K562 (cell line): Measurements from ENCODE around the gene ACBD4.

Experiments used
- ARNT ChIP-seq, 2 experiments: fragments of 450-650 bp; IDR thresholded peaks; 2 replicates each; pipeline ENCODE4 v1.6.1; 2016; ENCODE audit warnings: mild to moderate bottlenecking in 1 of 2
- EZH2 ChIP-seq: IDR thresholded peaks from 2 replicates; pipeline ENCODE4 v1.6.1; 2012; ENCODE audit warnings: low read depth, mild to moderate bottlenecking, inconsistent platforms, low read length, borderline replicate concordance
- FOSL1 ChIP-seq: fragments of 200-800 bp; sonication (Bioruptor generic); conservative IDR thresholded peaks from 2 replicates; pipeline ENCODE4 v1.6.1; 2016; ENCODE audit warnings: missing genetic modification characterization, missing compliant biosample characterization
- HNRNPH1 ChIP-seq: fragments of 200-400 bp; formaldehyde crosslinking; optimal IDR thresholded peaks from 2 replicates; pipeline ENCODE3; 2017; ENCODE audit warnings: low read depth, mild to moderate bottlenecking, low read length, moderate library complexity
- HNRNPUL1 ChIP-seq: fragments of 200-400 bp; formaldehyde crosslinking; IDR thresholded peaks from 2 replicates; pipeline ENCODE4 v1.6.1; 2017; ENCODE audit warnings: low read length
- NRF1 ChIP-seq, 2 experiments: fragments of 450-650 bp; IDR thresholded peaks in 1 of 2; conservative IDR thresholded peaks in 1 of 2; 2 replicates each; pipeline ENCODE4 v1.6.1; 2014; ENCODE audit warnings: mild to moderate bottlenecking in 2 of 2
- PTBP1 ChIP-seq: fragments of 200-400 bp; formaldehyde crosslinking; IDR thresholded peaks from 2 replicates; pipeline ENCODE4 v1.6.1; 2017; ENCODE audit warnings: low read depth, low read length
- SREBF1 ChIP-seq: fragments of 150-350 bp; IDR thresholded peaks from 2 replicates; pipeline ENCODE4 v1.6.1; 2014; ENCODE audit warnings: antibody characterized with exemption, low read depth, low read length, borderline replicate concordance
- TAF7 ChIP-seq: fragments of 450-650 bp; IDR thresholded peaks from 2 replicates; pipeline ENCODE4 v1.6.1; 2016; ENCODE audit warnings: missing genetic modification characterization, missing compliant biosample characterization
- ZBTB7A ChIP-seq: IDR thresholded peaks from 2 replicates; pipeline ENCODE4 v1.6.1; 2011; ENCODE audit warnings: low read depth, mild to moderate bottlenecking, low read length, moderate library complexity, borderline replicate concordance; ENCODE audit not compliant: control insufficient read depth
- ZNF253 ChIP-seq: fragments of 250-450 bp; sonication (Bioruptor Pico); conservative IDR thresholded peaks from 2 replicates; pipeline ENCODE4 v1.6.1; 2021; ENCODE audit warnings: mild to moderate bottlenecking
- TF ChIP-seq, protein P1 (sequence below), 3 experiments: IDR thresholded peaks in 2 of 3; conservative IDR thresholded peaks in 1 of 3; 2 replicates each; pipeline ENCODE4 v1.5.1; 2011 to 2012; ENCODE audit warnings: low read length in 3 of 3, mild to moderate bottlenecking in 3 of 3, control low read depth in 2 of 3, improper control_type of control experiment in 1 of 3, inconsistent platforms in 1 of 3, low read depth in 1 of 3, mixed read lengths in 1 of 3, moderate library complexity in 1 of 3; ENCODE audit not compliant: insufficient read depth in 2 of 3
- TF ChIP-seq, protein P2 (sequence below): fragments of 450-650 bp; IDR thresholded peaks from 2 replicates; pipeline ENCODE4 v1.6.1; 2016; ENCODE audit warnings: antibody characterized with exemption
- TF ChIP-seq, protein P3 (sequence below): fragments of 250-450 bp; sonication (Bioruptor Pico); IDR thresholded peaks from 2 replicates; pipeline ENCODE4 v1.5.0; 2020; ENCODE audit warnings: mild to moderate bottlenecking, borderline replicate concordance

DNA sequence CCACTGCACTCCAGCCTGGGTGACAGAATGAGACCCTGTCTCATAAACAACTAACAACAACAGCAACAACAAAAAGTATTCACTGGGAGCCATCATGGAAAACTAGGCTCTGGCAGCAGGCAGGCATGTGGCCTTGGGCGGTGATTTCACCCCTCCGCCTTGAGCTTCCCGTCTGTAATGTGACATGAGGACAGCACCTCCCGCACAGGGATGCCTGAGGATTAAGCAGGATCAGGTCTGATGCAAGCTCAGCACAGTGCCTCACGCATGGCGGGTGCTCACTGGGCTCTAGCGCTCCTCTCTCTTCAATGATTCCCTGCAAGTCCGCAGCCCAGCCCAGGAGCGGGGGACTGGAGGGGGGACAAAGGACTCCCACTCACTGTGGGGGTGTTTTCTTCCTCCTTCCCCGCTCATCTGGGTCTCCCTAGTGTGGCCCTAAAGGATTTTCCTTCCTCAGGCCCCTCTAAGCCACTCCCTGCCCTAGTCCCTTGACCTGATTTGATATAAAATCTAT lies 6.0 kb upstream of the ACBD4 start:
- TF ChIP-seq EZH2, result no peak
- no peak for TF ChIP-seq HNRNPUL1
- no peak for TF ChIP-seq ZNF253 (CRISPR knock-in tag)
- TF ChIP-seq, protein P1, sequence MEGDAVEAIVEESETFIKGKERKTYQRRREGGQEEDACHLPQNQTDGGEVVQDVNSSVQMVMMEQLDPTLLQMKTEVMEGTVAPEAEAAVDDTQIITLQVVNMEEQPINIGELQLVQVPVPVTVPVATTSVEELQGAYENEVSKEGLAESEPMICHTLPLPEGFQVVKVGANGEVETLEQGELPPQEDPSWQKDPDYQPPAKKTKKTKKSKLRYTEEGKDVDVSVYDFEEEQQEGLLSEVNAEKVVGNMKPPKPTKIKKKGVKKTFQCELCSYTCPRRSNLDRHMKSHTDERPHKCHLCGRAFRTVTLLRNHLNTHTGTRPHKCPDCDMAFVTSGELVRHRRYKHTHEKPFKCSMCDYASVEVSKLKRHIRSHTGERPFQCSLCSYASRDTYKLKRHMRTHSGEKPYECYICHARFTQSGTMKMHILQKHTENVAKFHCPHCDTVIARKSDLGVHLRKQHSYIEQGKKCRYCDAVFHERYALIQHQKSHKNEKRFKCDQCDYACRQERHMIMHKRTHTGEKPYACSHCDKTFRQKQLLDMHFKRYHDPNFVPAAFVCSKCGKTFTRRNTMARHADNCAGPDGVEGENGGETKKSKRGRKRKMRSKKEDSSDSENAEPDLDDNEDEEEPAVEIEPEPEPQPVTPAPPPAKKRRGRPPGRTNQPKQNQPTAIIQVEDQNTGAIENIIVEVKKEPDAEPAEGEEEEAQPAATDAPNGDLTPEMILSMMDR (IDR thresholded peaks at IDR 0.05 in 2 of 3, conservative IDR thresholded peaks at IDR 0.05 in 1 of 3; ENCODE audit: insufficient read depth in 2 of 3, low read depth in 1 of 3, low read length in 3 of 3), result no peak
- TF ChIP-seq HNRNPH1, result no peak
- 0 out of 4 replicates have a peak, but pooled peaks of 1 of the 2 experiments have one; percentile 21 for TF ChIP-seq NRF1 (conservative IDR thresholded peaks at IDR 0.05 in 1 of 2, IDR thresholded peaks at IDR 0.05 in 1 of 2)
- TF ChIP-seq, protein P2, sequence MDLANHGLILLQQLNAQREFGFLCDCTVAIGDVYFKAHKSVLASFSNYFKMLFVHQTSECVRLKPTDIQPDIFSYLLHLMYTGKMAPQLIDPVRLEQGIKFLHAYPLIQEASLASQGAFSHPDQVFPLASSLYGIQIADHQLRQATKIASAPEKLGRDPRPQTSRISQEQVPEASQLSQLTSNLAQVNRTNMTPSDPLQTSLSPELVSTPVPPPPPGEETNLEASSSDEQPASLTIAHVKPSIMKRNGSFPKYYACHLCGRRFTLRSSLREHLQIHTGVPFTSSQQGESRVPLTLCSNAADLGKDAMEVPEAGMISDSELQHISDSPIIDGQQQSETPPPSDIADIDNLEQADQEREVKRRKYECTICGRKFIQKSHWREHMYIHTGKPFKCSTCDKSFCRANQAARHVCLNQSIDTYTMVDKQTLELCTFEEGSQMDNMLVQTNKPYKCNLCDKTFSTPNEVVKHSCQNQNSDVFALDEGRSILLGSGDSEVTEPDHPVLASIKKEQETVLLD, result no peak
- TF ChIP-seq SREBF1, result no peak
- TF ChIP-seq, protein P3, sequence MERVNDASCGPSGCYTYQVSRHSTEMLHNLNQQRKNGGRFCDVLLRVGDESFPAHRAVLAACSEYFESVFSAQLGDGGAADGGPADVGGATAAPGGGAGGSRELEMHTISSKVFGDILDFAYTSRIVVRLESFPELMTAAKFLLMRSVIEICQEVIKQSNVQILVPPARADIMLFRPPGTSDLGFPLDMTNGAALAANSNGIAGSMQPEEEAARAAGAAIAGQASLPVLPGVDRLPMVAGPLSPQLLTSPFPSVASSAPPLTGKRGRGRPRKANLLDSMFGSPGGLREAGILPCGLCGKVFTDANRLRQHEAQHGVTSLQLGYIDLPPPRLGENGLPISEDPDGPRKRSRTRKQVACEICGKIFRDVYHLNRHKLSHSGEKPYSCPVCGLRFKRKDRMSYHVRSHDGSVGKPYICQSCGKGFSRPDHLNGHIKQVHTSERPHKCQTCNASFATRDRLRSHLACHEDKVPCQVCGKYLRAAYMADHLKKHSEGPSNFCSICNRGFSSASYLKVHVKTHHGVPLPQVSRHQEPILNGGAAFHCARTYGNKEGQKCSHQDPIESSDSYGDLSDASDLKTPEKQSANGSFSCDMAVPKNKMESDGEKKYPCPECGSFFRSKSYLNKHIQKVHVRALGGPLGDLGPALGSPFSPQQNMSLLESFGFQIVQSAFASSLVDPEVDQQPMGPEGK (CRISPR knock-in tag), result no peak
- TF ChIP-seq TAF7 (tag), result no peak
- TF ChIP-seq PTBP1, result no peak
- no peak for TF ChIP-seq ARNT (IDR thresholded peaks at IDR 0.05)
- no peak for TF ChIP-seq FOSL1 (tag)
- TF ChIP-seq ZBTB7A, result no peak
